Naive thymus-derived CD4-positive, alpha-beta T cell (primary cell): ENCODE measurements around the gene C2CD2. TPM values are rescaled to one million over a fixed set of nuclear protein-coding genes. Genes with fewer than 3 reads are reported as not detected.
"Not testable (repeated sequence)": the region's sequence is repeated elsewhere in the genome, so short reads cannot be mapped to it uniquely, and the experiment has no call there.

Source experiments
- ATAC-seq: fragments of 150-1000 bp; cut with Tn5 transposase; 2 replicates; pipeline ENCODE4 v1.10.0; 2021; ENCODE audit warnings: mild to moderate bottlenecking, moderate library complexity
- CTCF ChIA-PET: fragments of 350-600 bp; sonication (Branson Sonifier 250); formaldehyde crosslinking; loops from one replicate; lab custom pipeline; 2021; ENCODE audit warnings: antibody characterized with exemption; lab: Charles Lee
- POLR2A ChIA-PET: fragments of 350-600 bp; sonication (Branson Sonifier 250); formaldehyde crosslinking; loops from one replicate; lab custom pipeline; 2021; ENCODE audit warnings: antibody characterized with exemption, inconsistent platforms; lab: Charles Lee
- DNase-seq, 9 donors: peaks; one replicate each; pipeline versions ENCODE4 v3.0.0 to v3.0.0-alpha.2; 2020 to 2022; ENCODE audit warnings: mixed read lengths in 1 of 9
- H3K27ac ChIP-seq: one replicate; pipeline ENCODE4 v1.7.0; 2013; ENCODE audit warnings: mild to moderate bottlenecking, low read depth, low read length, moderate library complexity
- H3K27me3 ChIP-seq, 2 donors: one replicate each; pipeline ENCODE4 v1.7.0; 2013; ENCODE audit warnings: low read length in 2 of 2, mild to moderate bottlenecking in 2 of 2, moderate library complexity in 2 of 2; ENCODE audit not compliant: control insufficient read depth in 2 of 2, insufficient read depth in 2 of 2
- H3K36me3 ChIP-seq, 3 experiments: 1 replicate in 2 of 3; 2 replicates in 1 of 3; pipeline ENCODE4 v1.7.0; 2013; ENCODE audit warnings: low read length in 3 of 3, mild to moderate bottlenecking in 3 of 3, moderate library complexity in 1 of 3; ENCODE audit not compliant: insufficient read depth in 3 of 3, control insufficient read depth in 2 of 3
- H3K4me1 ChIP-seq, 2 donors: one replicate each; pipeline ENCODE4 v1.7.0; 2013; ENCODE audit warnings: low read length in 2 of 2, mild to moderate bottlenecking in 2 of 2, moderate library complexity in 1 of 2; ENCODE audit not compliant: control insufficient read depth in 2 of 2, insufficient read depth in 2 of 2
- H3K4me3 ChIP-seq: 2 replicates; pipeline ENCODE4 v1.7.0; 2013; ENCODE audit warnings: mild to moderate bottlenecking, low read length
- H3K9me3 ChIP-seq, 3 experiments: 1 replicate in 2 of 3; 2 replicates in 1 of 3; pipeline ENCODE4 v1.7.0; 2013; ENCODE audit warnings: low read length in 3 of 3; ENCODE audit not compliant: control insufficient read depth in 2 of 3
- H3K27ac Mint-ChIP-seq, 9 donors: one replicate each; pipeline ENCODE4 v1.8.0; 2020 to 2022; ENCODE audit warnings: mixed read lengths in 9 of 9, mild to moderate bottlenecking in 8 of 9, moderate library complexity in 5 of 9, inconsistent platforms in 2 of 9
- H3K27me3 Mint-ChIP-seq, 5 donors: one replicate each; pipeline ENCODE4 v1.8.0; 2021 to 2022; ENCODE audit warnings: mixed read lengths in 5 of 5, mild to moderate bottlenecking in 1 of 5
- H3K36me3 Mint-ChIP-seq, 5 donors: one replicate each; pipeline ENCODE4 v1.8.0; 2020 to 2022; ENCODE audit warnings: mixed read lengths in 5 of 5, mild to moderate bottlenecking in 3 of 5, inconsistent platforms in 1 of 5
- H3K4me1 Mint-ChIP-seq, 7 donors: one replicate each; pipeline ENCODE4 v1.8.0; 2020 to 2022; ENCODE audit warnings: mixed read lengths in 7 of 7, mild to moderate bottlenecking in 3 of 7, inconsistent platforms in 1 of 7
- H3K4me3 Mint-ChIP-seq, 10 donors: one replicate each; pipeline ENCODE4 v1.8.0; 2020 to 2022; ENCODE audit warnings: mild to moderate bottlenecking in 10 of 10, mixed read lengths in 10 of 10, moderate library complexity in 6 of 10, inconsistent platforms in 2 of 10
- H3K9me3 Mint-ChIP-seq, 11 donors: one replicate each; pipeline ENCODE4 v1.8.0; 2020 to 2022; ENCODE audit warnings: mixed read lengths in 11 of 11, mild to moderate bottlenecking in 4 of 11, inconsistent platforms in 1 of 11, moderate library complexity in 1 of 11
- intact Hi-C, 2 donors: fragments of 100-400 bp; cut with micrococcal nuclease; formaldehyde crosslinking; loops; one replicate each; pipeline ENCODE4 v1.15.1; 2023
- polyA plus RNA-seq, 2 donors: library from polyadenylated mRNA; unstranded; fragments of 300-500 nt; fragmentation: Illumina TruSeq; gene quantifications; one replicate each; pipeline ENCODE4 v1.2.3, GENCODE V29; 2021
- total RNA-seq, 6 experiments: library from RNA in 5 of 6; stranded (reverse) in 5 of 6; gene quantifications; 1 replicate in 5 of 6; 2 replicates in 1 of 6; pipeline ENCODE4 v1.2.3 and lab custom pipeline; 2021 to 2026

Gene C2CD2
- total and polyA plus RNA-seq, 7 experiments from 2014 or later: 2.8 to 14.8 (median 10.0) TPM

DNA sequence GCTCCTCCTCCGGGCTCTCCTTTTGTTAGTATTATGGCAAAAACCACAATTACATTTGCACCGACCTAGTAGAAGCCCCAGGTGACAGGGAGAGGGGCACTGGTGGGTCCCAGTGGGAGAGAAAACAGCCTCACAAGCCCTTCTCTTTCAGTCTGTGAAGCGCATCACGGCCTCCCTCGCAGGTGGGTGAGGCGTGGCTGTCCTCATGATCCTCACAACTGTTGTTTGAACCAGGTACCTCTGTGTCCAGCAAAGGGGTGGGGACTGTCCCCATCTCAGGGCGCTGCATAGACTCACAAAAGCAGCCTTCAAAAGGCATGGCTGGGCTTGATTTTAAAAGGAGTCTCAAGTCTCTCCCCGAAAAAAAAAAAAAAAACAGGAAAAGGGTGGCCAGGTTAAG is 7.9 kb upstream of the C2CD2 start:
- no peaks in the 10 kb centered on the region for H3K9me3 ChIP-seq
- peaks cover 0 to 3% (median 0%) of the 10 kb centered on the region in 11 donors for H3K9me3 Mint-ChIP-seq
- H3K27ac Mint-ChIP-seq: no peak overlapping the region
- ChIA-PET CTCF (no interaction called here), POLR2A (no interaction called here)
- no peaks in the 10 kb centered on the region for H3K36me3 ChIP-seq
- peaks cover 0 to 15% (median 6%) of the 10 kb centered on the region in 5 donors for H3K27me3 Mint-ChIP-seq
- H3K36me3 Mint-ChIP-seq: no peaks in the 10 kb centered on the region
- H3K4me1 ChIP-seq: no peaks in the 10 kb centered on the region
- intact Hi-C loops: no loop called here
- DNase-seq: no peak
- no peaks in the 10 kb centered on the region for H3K27me3 ChIP-seq
- no peak for ATAC-seq
- H3K4me3 Mint-ChIP-seq: no peak overlapping the region
- H3K4me1 Mint-ChIP-seq: peaks cover 0 to 14% (median 7%) of the 10 kb centered on the region in 7 donors
- H3K27ac ChIP-seq: no peak overlapping the region
- no peak overlapping the region for H3K4me3 ChIP-seq

DNA sequence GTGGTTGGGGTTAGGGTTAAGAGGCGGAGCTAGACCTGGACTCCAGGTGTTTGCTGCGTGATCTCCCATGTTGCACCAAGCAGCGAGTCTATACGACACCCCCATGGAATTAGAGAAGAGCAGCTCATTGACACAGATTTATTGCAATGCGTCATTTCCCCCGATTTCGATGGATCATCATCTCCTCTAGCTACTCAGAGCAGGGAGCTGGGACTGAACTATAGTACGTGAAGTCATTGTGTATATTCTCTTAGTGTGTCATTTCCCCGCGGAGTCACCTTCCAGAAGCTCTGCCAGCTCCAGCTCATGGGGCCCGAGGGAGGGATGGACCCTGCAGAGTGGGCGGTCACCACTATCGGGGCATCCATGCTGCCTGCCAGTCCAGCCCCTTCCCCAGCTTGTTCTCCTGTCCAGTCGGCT is 7.5 kb upstream of the C2CD2 start:
- Mint-ChIP-seq H3K27ac (no peak overlapping the region), H3K36me3 (no peaks in the 10 kb centered on the region), H3K9me3 (peaks cover 0 to 1% (median 0%) of the 10 kb centered on the region in 11 donors), H3K27me3 (peaks cover 0 to 15% (median 6%) of the 10 kb centered on the region in 5 donors), H3K4me1 (peaks cover 0 to 14% (median 7%) of the 10 kb centered on the region in 7 donors), H3K4me3 (no peak overlapping the region)
- H3K9me3 ChIP-seq: no peaks in the 10 kb centered on the region
- no peaks in the 10 kb centered on the region for H3K27me3 ChIP-seq
- CTCF ChIA-PET: interaction anchor here (0.6 kb wide), 1 partner anchor 147 kb away, joined by 7 read pairs; no protein-coding TSS in a partner anchor
- intact Hi-C loops: no loop called here
- DNase-seq (no peak), ATAC-seq (no peak)
- POLR2A ChIA-PET: interaction anchor here (0.8 kb wide), 1 partner anchor 9 kb away, joined by 3 read pairs; no protein-coding TSS in a partner anchor
- no peaks in the 10 kb centered on the region for H3K4me1 ChIP-seq
- H3K4me3 ChIP-seq: no peak overlapping the region
- no peak overlapping the region for H3K27ac ChIP-seq
- no peaks in the 10 kb centered on the region for H3K36me3 ChIP-seq

GRCh38 chr21:41960386-41960785 is 6.6 kb upstream of the C2CD2 start:
- Histone ChIP-seq H3K36me3 (no peaks in the 10 kb centered on the region), H3K27me3 (no peaks in the 10 kb centered on the region), H3K27ac (no peak overlapping the region), H3K9me3 (no peaks in the 10 kb centered on the region), H3K4me1 (no peaks in the 10 kb centered on the region), H3K4me3 (no peak overlapping the region)
- ChIA-PET CTCF (interaction anchor here (0.6 kb wide), 1 partner anchor 148 kb away, joined by 7 read pairs; no protein-coding TSS in a partner anchor), POLR2A (no interaction called here)
- intact Hi-C loops: no loop called here
- no peak overlapping the region for H3K27ac Mint-ChIP-seq
- H3K4me3 Mint-ChIP-seq: no peak overlapping the region
- DNase-seq: no peak
- H3K4me1 Mint-ChIP-seq: peaks cover 0 to 14% (median 7%) of the 10 kb centered on the region in 7 donors
- H3K27me3 Mint-ChIP-seq: peaks cover 0 to 15% (median 6%) of the 10 kb centered on the region in 5 donors
- peaks cover 0 to 1% (median 0%) of the 10 kb centered on the region in 11 donors for H3K9me3 Mint-ChIP-seq
- ATAC-seq: no peak
- no peaks in the 10 kb centered on the region for H3K36me3 Mint-ChIP-seq

GRCh38 chr21:41959697-41960096 is 5.9 kb upstream of the C2CD2 start:
- Mint-ChIP-seq H3K4me1 (peaks cover 3 to 19% (median 8%) of the 10 kb centered on the region in 7 donors), H3K27me3 (peaks cover under 1 to 19% (median 9%) of the 10 kb centered on the region in 5 donors)
- H3K36me3 Mint-ChIP-seq, H3K27ac ChIP-seq, H3K4me1 ChIP-seq, POLR2A ChIA-PET, intact Hi-C loops, CTCF ChIA-PET, H3K4me3 Mint-ChIP-seq, H3K9me3 ChIP-seq, ATAC-seq, DNase-seq, H3K4me3 ChIP-seq, H3K36me3 ChIP-seq, H3K9me3 Mint-ChIP-seq, H3K27me3 ChIP-seq, H3K27ac Mint-ChIP-seq: not testable (repeated sequence)

DNA sequence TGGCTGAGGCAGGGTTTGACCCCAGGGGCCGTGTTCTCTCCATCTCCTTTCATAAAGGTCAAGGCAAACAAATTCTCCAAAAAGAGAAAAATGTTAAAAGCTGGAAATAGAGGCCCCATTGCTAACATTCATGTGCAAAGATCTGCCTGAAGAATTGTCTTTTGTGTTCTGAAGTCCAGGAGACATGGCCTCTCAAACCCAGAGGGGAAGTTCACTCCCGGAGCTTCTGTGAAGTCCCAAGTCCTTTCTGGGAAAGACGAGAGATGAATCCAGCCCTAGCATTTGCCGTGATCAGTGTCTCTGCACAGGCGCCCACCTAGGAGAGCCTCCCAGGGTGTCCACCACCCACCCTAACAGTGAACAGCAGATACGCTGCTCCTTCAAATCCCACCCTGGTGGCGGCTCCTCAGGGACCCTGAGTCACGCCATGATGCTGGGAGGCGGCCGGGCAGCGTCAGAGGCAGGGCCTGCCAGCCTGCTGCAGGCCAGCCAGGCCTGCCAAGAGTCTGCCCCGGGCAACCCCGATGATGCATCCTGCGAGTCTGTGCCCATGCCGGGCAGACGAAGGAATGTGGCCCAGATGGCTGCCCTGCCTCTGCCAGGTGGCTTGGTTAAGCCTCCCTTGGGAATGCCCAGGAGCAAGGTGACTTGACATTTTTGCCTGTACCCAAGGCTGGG is 5.2 kb upstream of the C2CD2 start:
- Histone ChIP-seq H3K36me3 (no peaks in the 10 kb centered on the region), H3K4me3 (no peak overlapping the region), H3K4me1 (peaks cover 0 to 6% of the 10 kb centered on the region in 2 donors), H3K27me3 (no peaks in the 10 kb centered on the region), H3K9me3 (no peaks in the 10 kb centered on the region), H3K27ac (no peak overlapping the region)
- ChIA-PET POLR2A (interaction anchor here (0.6 kb wide), 1 partner anchor 378 kb away, joined by 3 read pairs; no protein-coding TSS in a partner anchor), CTCF (no interaction called here)
- ATAC-seq: no peak
- Mint-ChIP-seq H3K9me3 (peaks cover 0 to 2% (median 0%) of the 10 kb centered on the region in 11 donors), H3K27ac (no peak overlapping the region), H3K27me3 (peaks cover 5 to 24% (median 12%) of the 10 kb centered on the region in 5 donors), H3K4me1 (peaks cover 9 to 25% (median 12%) of the 10 kb centered on the region in 7 donors), H3K36me3 (no peaks in the 10 kb centered on the region), H3K4me3 (no peak overlapping the region)
- intact Hi-C loops: no loop called here
- DNase-seq: no peak

DNA sequence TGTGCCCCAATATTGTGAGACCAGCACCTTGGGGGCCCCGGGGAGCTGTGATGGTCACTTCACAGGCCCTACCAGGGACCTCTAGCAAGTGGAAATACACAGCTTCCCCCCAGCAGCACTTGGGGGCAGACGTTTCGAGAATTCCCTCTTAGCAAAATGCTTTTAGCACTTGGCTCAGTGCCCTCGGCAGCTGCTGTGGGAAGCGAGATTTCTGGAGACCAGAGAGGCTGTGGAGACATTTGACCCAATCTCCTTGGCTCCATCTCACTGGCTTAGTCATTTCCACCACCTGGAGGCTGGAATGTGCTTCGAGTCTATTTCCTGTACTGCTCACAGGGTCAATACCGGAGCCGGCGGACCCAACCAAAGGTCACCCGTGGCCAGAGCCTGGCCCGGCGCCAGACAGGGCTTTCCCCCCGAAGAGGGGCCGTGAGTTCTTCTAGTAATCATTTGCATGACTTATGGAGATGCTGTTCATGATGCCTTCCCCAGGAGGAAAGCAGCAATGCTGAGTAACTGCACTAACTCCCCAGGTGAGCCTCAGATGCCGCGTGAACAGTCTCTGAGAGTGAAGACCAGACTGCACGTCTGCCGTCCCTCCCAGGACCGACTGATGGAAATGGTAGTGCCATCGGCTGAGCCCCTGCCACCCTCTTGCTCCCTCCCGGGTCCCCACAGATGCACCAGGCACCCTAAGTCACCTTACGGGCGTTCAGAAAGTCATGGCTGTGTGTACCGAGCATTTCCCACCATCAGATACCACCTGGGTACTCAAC is 4.4 kb upstream of the C2CD2 start:
- ChIA-PET CTCF (no interaction called here), POLR2A (interaction anchor here (0.6 kb wide), 1 partner anchor 379 kb away, joined by 3 read pairs; no protein-coding TSS in a partner anchor)
- Mint-ChIP-seq H3K4me3 (no peak overlapping the region), H3K27ac (no peak overlapping the region), H3K36me3 (no peaks in the 10 kb centered on the region), H3K9me3 (peaks cover 0 to 2% (median 0%) of the 10 kb centered on the region in 11 donors), H3K27me3 (peaks cover 5 to 24% (median 12%) of the 10 kb centered on the region in 5 donors), H3K4me1 (peaks cover 9 to 25% (median 12%) of the 10 kb centered on the region in 7 donors)
- Histone ChIP-seq H3K4me1 (peaks cover 0 to 6% of the 10 kb centered on the region in 2 donors), H3K36me3 (no peaks in the 10 kb centered on the region), H3K4me3 (no peak overlapping the region), H3K27me3 (no peaks in the 10 kb centered on the region), H3K27ac (no peak overlapping the region), H3K9me3 (no peaks in the 10 kb centered on the region)
- intact Hi-C loops: no loop called here
- DNase-seq (no peak), ATAC-seq (no peak)
